Measurements from ENCODE around the gene MMP23B.

The MMP23B gene

DNA sequence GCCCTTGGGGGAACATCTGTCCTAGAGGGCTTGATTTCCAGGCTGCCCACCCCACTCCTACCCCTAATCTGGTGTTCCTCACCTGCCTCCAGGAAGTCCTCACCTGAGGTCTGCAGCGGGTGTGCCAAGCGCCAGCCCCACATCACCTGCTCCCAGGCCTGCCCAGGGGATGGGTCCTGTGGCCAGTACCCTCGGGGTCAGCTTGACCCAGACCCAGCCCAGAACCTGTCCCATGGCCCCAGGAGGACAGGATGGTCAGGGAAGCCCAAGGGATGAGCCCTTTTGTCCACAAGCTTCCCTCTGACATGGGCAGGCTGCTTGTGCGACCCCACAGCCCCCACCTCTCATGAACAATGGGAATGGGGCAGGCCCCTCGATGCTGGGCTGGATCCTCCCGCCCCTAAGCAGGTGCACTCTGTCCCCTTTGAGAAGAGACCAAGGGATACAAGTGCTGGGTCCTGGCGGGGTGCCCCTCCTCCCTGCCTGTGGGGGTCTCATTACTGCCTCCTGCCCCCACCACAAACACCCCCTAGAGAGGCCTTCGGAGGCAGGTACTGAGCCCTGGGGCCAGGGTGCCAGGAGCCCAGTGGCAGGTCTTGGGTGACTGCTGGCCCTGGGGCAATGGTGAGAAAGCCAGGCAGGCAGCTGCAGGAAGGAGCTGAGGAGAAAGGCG lies 13.4 kb upstream of the MMP23B start:
- no peak for DNase-seq (ENCODE audit: low read depth in 3 of 3, low spot score in 1 of 3)

GRCh38 chr1:1619917-1620361 lies 12.0 kb upstream of the MMP23B start:
- DNase-seq (ENCODE audit: low read depth in 3 of 3, low spot score in 1 of 3), result no peak

DNA sequence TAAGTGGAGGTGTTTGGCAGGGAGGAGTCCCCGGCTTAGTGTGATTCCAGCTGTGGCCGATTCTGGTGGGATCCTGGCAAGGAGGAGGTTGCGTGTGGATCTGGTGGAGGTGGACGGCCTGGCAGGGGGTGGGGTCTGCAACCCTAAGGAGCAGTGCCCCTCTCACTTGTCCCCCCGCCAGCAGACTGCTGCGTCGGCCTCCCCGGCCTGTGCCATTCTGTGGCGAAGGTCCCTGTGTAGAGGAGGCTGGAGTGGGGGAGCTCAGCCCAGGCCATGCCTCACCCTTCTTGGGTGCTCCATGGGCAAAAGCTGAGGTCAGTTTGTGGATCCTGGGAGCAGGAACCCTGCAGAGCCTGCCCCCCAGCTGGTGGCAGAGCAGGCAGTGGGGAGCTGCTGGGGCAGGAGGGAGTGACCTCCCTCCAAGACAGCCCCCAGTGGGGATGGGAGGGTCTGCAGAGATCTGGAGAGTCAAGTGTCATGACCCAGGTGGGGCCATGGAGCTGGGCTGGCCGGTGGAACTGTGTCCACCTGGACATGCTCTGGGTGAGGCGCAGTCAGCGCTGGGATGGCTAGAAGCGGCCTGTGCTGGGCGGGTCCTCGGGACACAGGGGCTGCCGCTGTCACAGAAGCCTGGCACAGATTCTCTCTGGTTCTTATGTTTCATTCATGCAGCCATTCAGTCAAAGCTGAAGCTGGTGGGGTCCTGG lies 11.4 kb upstream of the MMP23B start:
- DNase-seq (ENCODE audit: low read depth in 3 of 3, low spot score in 1 of 3), result no peak

- DNase-seq (ENCODE audit: low read depth in 3 of 3, low spot score in 1 of 3), result no peak
These were observed 10.6 kb upstream of the MMP23B start for GRCh38 chr1:1621173-1622009.

DNA sequence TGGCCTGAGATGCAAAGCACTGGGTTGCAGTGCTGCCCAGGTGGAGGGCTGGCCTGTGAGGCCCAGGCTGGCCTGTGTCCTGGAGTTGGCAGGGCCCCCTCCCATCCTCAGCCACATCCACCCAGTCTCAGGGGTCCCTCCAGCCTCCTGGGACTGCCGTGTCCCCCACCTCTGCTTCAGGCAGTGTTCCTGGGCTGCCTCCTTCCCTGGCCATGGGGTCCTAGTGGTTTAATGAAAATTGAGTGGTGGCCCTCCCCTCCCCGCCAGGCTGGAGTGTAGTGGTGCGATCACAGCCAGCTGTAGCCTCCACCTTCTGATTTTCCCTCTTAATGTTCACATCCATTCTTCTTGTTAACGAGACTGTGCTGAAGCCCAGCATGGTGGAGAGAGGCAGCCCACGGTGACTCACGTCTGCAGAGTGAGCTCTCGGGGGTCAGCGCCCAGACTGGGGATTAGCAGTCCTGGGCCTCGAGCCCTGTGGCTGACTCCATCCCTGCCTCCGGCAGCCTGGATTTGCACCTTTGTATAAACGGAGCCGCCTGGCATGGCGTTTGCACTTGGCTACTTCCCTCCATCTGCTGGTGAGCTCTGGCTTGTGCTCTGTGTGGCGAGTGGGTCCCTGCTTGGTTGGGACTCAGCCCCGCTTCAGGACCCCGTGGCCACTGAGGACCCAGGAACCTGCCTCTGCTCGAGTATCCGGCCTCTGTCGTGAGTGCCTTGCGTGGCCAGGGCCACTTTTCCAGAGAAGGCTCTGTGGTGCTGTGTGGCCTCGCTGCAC lies 9.8 kb upstream of the MMP23B start:
- DNase-seq (ENCODE audit: low read depth in 3 of 3, low spot score in 1 of 3), result no peak

- DNase-seq (ENCODE audit: low read depth in 3 of 3, low spot score in 1 of 3), result no peak
These were observed 9.2 kb upstream of the MMP23B start for GRCh38 chr1:1622788-1623094.

GRCh38 chr1:1623181-1623630 lies 8.8 kb upstream of the MMP23B start:
- no peak for DNase-seq (ENCODE audit: low read depth in 3 of 3, low spot score in 1 of 3)

- DNase-seq (ENCODE audit: low read depth in 3 of 3, low spot score in 1 of 3), result no peak
These were observed 8.1 kb upstream of the MMP23B start for GRCh38 chr1:1623631-1624442.

- no peak for DNase-seq (ENCODE audit: low read depth in 3 of 3, low spot score in 1 of 3)
These were observed 7.2 kb upstream of the MMP23B start for GRCh38 chr1:1624443-1625403.

DNA sequence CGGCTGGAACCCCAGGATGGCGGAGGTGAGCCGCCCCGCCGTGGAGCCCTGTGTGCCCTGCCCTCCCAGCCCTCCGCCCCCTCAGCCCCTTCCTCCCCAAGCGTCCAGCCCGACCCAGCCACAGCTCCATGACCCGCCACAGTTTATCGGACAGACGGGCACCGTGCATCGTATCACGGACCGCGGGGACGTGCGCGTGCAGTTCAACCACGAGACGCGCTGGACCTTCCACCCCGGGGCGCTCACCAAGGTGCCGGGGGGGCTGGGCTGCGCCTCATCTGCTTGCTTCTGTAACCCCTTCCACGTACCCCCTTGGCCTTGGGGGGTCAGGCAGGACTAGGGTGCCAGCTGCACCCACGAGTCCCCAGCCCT lies 6.6 kb upstream of the MMP23B start:
- DNase-seq (ENCODE audit: low read depth in 3 of 3, low spot score in 1 of 3), result no peak

DNA sequence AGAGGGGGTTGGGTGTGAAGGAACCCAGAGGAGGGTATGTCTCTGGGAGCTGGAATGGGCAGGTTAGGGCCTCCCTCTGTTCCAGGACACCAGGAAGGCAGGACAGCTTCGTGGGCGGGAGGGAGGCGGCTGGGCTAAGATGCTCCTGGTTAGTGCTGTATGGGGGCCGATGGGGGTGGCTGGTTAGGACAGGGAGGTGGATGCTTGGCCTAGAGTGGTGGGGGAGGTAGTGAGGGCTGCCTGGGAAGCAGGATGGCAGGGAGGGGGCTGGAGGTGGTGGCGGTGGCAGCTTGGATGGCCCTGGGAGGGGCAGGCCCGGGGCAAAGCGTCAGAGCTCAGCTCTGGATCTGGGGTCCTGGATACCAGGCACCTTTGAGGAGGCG lies 6.2 kb upstream of the MMP23B start:
- DNase-seq (ENCODE audit: low read depth in 3 of 3, low spot score in 1 of 3), result no peak

DNA sequence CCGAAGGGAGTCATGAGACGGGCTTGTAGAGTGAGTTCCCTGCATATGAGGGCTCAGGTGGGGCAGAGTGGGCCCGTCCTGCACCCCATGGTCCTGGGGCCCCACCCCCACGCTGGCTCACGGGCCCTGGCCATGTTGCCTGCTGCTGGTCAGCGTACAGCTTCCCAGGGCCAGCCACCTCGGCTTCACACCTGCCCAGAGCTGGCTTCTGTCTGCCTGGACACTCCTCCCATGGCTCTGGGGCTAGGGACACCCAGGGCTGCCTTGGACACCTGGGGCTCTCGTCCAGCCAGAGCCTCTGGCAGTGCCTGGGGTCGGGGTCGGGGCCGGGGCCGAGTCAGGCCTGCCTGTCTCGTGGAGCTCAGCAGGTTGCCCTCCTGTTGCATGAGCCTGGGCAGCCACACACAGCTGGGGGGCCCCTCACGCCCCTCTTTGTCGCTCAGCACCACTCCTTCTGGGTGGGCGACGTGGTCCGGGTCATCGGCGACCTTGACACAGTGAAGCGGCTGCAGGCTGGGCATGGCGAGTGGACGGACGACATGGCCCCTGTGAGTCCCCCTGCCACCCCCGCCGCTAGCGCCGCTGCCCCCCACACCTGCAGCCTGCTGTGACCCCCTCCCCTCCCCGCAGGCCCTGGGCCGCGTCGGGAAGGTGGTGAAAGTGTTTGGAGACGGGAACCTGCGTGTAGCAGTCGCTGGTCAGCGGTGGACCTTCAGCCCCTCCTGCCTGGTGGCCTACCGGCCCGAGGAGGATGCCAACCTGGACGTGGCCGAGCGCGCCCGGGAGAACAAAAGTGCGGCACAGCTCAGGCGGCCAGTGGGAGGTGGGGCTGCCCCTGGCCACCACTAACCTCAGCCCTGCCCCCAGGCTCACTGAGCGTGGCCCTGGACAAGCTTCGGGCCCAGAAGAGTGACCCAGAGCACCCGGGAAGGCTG lies 5.5 kb upstream of the MMP23B start:
- DNase-seq (ENCODE audit: low read depth in 3 of 3, low spot score in 1 of 3), result no peak

DNA sequence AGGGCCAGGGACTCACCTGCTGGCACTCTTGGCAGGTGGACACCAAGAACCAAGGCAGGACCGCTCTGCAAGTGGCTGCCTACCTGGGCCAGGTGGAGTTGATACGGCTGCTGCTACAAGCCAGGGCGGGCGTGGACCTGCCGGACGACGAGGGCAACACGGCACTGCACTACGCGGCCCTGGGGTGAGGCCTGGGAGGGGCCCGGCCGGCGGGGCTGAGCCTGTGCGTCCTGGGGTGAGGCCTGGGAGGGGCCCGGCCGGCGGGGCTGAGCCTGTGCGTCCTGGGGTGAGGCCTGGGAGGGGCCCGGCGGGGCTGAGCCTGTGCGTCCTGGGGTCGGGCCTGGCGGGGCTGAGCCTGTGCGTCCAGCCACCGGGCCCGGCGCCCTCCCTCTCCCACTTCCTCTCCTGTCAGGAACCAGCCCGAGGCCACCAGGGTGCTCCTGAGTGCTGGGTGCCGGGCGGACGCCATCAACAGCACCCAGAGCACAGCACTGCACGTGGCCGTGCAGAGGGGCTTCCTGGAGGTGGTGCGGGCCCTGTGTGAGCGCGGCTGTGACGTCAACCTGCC lies 4.6 kb upstream of the MMP23B start:
- DNase-seq (ENCODE audit: low read depth in 3 of 3, low spot score in 1 of 3), result no peak

DNA sequence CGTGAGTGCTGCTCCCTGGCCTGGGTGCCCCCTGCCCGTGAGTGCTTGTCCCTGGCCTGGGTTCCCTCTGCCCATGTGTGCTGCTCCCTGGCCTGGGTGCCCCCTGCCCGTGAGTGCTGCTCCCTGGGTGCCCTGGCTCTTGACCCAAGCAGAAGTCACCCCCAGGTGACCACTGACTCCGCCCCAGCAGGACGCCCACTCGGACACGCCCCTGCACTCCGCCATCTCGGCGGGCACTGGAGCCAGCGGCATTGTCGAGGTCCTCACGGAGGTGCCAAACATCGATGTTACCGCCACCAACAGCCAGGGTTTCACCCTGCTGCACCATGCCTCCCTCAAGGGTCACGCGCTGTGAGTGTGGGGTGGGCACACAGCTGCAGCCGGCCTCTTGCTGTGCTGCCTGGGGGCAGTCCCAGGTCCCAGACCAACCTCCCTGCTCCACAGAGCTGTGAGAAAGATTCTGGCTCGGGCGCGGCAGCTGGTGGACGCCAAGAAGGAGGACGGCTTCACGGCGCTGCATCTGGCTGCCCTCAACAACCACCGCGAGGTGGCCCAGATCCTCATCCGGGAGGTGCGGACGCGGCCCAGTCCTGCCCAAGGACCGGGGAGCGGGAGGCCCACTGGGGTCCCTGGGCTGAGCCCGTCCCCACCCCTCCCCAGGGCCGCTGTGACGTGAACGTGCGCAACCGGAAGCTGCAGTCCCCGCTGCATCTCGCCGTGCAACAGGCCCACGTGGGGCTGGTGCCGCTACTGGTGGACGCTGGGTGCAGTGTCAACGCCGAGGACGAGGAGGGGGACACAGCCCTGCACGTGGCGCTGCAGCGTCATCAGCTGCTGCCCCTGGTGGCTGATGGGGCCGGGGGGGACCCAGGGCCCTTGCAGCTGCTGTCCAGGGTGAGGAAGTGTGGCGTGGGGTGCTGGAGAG lies 3.9 kb upstream of the MMP23B start:
- no peak for DNase-seq (ENCODE audit: low read depth in 3 of 3, low spot score in 1 of 3)

DNA sequence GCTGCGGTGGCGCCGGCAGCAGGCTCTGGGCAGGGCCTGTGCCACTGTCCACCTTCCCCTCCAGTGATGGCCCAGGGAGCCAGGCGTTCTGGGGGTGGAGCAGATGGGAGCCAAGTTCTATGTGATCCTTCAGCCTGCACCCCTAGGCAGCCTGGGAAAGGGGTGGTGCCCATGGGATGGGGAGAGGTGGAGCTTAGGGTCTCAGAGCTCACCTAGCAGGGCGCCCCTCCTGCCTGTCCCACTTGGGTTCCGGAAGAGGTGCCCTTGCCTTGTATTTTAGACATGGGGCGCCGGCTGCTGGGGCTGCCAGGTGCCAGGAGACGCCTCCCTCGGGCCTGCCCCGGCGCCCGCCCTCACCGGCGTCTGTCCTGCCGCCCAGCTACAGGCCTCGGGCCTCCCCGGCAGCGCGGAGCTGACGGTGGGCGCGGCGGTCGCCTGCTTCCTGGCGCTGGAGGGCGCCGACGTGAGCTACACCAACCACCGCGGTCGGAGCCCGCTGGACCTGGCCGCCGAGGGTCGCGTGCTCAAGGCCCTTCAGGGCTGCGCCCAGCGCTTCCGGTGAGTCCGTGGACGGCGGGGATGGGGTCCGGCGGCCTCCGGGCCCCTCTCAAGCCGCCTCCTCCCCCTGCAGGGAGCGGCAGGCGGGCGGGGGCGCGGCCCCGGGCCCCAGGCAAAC lies 3.1 kb upstream of the MMP23B start:
- DNase-seq (ENCODE audit: low read depth in 3 of 3, low spot score in 1 of 3), result no peak

DNA sequence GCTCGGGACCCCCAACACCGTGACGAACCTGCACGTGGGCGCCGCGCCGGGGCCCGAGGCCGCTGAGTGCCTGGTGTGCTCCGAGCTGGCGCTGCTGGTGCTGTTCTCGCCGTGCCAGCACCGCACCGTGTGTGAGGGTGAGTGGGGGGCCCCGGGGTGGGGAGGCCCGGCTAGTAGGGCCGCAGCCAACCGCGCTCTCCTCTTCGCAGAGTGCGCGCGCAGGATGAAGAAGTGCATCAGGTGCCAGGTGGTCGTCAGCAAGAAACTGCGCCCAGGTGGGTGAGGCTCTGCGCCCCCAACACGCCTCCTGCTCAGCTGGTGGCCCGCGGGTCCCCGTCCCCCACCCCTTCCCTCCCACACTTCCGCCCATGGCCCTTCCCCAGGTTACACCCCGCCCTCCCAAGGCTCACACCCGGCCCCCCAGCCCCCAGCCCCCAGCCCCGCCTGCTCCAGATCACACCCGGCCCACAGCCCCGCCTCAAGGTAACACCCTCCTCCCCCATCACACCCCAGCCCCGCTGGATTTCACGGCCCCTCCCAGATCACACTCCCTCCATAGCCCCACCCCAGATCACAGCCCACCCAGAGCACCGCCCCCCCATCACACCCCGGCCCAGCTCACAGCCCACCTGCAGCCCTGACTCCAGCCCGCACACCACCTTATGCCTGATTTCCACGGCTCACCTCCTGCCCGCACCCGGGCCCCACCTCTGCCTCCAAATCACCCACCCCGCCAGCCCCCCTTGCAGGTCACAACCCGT lies 2.4 kb upstream of the MMP23B start:
- DNase-seq (ENCODE audit: low read depth in 3 of 3, low spot score in 1 of 3), result peak; percentile 47 to 48 (median 47)
